Upper lobe of left lung (tissue), 4 donors: ENCODE results near the gene R3HDM2.

Experiments used
- EP300 ChIP-seq, 4 donors: sonication (generic); formaldehyde crosslinking; IDR thresholded peaks; one replicate each; pipeline ENCODE4 v1.5.1; 2017; ENCODE audit warnings: antibody characterized with exemption in 4 of 4, control low read depth in 2 of 4
- TF ChIP-seq, protein P1 (sequence below), 6 experiments: fragments of 450-650 bp in 4 of 6; fragments of 200-600 bp in 2 of 6; sonication (generic) in 2 of 6; IDR thresholded peaks; one replicate each; pipeline ENCODE4 v1.5.1; 2016 to 2019; ENCODE audit warnings: antibody characterized with exemption in 6 of 6

DNA sequence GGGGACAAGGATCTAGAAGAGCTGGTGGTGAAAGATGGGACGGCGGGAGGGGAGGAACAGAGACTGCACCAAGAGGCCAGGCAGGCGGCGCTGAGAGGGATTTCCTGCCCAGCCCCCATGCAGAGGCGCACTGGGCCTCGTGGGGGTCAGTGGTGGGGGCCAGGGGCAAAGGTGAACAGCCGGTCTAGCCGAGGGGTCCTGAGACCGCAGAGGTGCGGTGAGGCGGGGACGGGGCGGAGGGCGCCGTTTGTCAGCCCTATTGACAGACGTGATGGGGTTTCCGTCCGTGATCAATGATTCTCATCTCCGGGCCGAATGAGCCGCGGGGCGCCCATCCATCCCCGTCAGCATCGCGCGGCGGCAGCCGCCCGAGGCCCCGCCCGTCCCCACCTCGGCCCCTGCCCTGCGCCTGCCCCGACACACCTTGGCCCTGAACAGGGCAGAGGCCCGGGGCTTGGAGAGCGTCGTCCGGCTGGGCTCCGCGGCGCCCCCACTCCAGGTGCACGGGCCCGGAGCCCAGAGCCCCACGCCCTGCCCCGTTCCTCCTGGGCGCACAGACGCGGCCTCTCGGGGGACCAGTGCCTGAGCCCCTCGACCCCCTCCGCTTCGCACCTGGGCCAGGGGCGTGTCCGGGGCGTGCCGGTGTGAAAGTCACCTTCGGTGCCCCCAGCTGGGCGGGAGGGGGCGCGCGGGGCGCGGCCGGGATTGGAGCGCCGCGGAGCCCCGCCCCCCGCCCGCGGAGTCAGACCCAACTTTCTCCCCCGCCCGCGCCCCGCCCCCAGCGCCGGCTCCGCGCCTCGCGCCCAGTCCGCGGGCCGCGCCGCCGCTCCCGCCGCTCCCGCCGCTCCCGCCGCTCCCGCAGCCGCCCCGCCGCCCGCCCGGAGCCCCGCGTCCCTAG lies 214.6 kb downstream of the R3HDM2 start, which contains the start of gene NXPH4:
- TF ChIP-seq, protein P1, sequence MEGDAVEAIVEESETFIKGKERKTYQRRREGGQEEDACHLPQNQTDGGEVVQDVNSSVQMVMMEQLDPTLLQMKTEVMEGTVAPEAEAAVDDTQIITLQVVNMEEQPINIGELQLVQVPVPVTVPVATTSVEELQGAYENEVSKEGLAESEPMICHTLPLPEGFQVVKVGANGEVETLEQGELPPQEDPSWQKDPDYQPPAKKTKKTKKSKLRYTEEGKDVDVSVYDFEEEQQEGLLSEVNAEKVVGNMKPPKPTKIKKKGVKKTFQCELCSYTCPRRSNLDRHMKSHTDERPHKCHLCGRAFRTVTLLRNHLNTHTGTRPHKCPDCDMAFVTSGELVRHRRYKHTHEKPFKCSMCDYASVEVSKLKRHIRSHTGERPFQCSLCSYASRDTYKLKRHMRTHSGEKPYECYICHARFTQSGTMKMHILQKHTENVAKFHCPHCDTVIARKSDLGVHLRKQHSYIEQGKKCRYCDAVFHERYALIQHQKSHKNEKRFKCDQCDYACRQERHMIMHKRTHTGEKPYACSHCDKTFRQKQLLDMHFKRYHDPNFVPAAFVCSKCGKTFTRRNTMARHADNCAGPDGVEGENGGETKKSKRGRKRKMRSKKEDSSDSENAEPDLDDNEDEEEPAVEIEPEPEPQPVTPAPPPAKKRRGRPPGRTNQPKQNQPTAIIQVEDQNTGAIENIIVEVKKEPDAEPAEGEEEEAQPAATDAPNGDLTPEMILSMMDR (IDR thresholded peaks at IDR 0.05), result no peak
- no peak for TF ChIP-seq EP300 (IDR thresholded peaks at IDR 0.05)
